Measurements from ENCODE around the gene ITFG1. TPM values are rescaled to one million over a fixed set of nuclear protein-coding genes. Genes with fewer than 3 reads are reported as not detected.
"Not testable (repeated sequence)": the region's sequence is repeated elsewhere in the genome, so short reads cannot be mapped to it uniquely, and the experiment has no call there.

The ITFG1 gene
- total RNA-seq, 4 donors from 2014 or later, result 36.3 to 67.6 (median 56.1) TPM

DNA sequence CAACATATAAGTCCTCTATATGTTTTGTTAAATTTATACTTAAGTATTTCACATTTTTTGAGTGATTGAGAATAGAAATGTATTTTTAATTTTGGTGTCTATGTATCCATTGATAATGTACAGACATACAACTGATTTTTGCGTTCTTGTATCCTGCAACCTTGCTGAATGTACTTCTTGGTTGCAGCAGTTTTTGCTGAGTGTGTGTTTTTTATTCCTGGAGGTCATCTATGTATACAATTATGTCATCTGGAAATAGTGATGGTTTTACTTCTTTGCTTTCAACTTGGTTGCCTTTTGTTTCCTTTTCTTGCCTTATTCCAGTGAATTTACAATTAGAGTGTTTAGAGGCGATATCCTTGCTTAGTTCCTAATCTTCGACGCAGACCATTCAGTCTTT is 249.6 kb downstream of the ITFG1 start:
- no peak for DNase-seq
- Histone ChIP-seq H3K9me3 (no peaks in the 10 kb centered on the region), H3K27ac (no peak overlapping the region), H3K27me3 (no peaks in the 10 kb centered on the region), H3K36me3 (peaks cover 0 to under 1% (median 0%) of the 10 kb centered on the region in 3 donors), H3K4me3 (no peak overlapping the region), H3K4me1 (no peaks in the 10 kb centered on the region)
- no peak for TF ChIP-seq POLR2A (IDR thresholded peaks at IDR 0.05)
- TF ChIP-seq, protein P1, sequence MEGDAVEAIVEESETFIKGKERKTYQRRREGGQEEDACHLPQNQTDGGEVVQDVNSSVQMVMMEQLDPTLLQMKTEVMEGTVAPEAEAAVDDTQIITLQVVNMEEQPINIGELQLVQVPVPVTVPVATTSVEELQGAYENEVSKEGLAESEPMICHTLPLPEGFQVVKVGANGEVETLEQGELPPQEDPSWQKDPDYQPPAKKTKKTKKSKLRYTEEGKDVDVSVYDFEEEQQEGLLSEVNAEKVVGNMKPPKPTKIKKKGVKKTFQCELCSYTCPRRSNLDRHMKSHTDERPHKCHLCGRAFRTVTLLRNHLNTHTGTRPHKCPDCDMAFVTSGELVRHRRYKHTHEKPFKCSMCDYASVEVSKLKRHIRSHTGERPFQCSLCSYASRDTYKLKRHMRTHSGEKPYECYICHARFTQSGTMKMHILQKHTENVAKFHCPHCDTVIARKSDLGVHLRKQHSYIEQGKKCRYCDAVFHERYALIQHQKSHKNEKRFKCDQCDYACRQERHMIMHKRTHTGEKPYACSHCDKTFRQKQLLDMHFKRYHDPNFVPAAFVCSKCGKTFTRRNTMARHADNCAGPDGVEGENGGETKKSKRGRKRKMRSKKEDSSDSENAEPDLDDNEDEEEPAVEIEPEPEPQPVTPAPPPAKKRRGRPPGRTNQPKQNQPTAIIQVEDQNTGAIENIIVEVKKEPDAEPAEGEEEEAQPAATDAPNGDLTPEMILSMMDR (IDR thresholded peaks at IDR 0.05), result no peak

DNA sequence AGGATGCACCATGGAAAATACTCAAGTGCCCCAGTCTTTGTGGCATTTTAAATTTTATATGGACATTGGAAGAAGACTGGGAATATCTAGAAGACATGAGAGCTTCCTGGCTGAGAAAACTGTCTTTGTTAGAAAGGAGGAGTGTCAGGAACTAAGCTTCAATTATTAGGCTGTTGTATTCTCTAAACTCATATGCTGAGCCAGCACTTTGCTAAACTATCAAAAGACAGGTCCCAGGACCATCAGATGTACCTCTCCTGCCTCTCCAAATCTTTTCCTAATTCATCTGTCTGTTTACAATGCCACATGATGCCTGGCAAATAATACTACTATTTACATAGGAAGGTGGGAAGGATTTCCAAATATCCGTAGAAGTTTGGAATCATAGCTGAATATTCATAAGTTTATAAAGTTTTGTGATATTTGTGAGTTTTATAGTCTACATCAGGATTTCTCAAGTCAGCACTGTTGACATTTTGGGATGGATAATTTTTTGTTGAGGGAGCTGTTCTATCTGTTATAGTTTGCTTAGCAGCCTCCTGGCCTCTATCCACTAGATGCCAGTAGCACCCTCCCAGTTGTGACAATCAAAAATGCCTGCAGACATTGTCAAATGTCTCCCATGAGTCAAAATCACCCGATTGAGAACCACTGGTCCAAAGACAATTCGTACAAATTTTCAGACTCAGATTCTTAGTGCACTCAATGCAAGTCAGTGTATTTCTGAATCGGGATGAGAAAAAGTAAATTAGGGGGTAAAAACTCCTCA is 255.9 kb downstream of the ITFG1 start:
- H3K4me3 ChIP-seq, result no peak overlapping the region
- H3K27me3 ChIP-seq, result no peaks in the 10 kb centered on the region
- TF ChIP-seq POLR2A (IDR thresholded peaks at IDR 0.05), result no peak
- TF ChIP-seq, protein P1 (IDR thresholded peaks at IDR 0.05), result no peak
- no peaks in the 10 kb centered on the region for H3K36me3 ChIP-seq
- DNase-seq, result no peak
- no peak overlapping the region for H3K27ac ChIP-seq
- no peaks in the 10 kb centered on the region for H3K4me1 ChIP-seq
- H3K9me3 ChIP-seq, result no peaks in the 10 kb centered on the region

DNA sequence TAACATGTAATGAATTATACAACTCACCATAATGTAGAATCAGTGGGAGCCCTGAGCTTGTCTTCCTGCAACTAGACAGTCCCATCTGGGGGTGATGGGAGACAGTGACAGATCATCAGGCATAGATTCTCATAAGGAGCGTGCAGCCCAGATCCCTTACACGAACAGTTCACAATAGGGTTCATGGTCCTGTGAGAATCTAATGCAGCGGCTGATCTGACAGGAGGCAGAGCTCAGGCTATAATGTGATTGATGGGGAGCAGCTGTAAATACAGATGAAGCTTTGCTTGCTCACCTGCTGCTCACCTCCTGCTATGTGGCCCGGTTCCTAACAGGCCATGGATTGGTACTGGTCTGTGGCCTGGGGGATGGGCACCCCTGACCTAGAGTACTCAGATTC is 257.4 kb downstream of the ITFG1 start:
- not testable (repeated sequence) for H3K4me1 ChIP-seq, H3K27ac ChIP-seq, H3K4me3 ChIP-seq, H3K36me3 ChIP-seq, H3K27me3 ChIP-seq, DNase-seq, H3K9me3 ChIP-seq

DNA sequence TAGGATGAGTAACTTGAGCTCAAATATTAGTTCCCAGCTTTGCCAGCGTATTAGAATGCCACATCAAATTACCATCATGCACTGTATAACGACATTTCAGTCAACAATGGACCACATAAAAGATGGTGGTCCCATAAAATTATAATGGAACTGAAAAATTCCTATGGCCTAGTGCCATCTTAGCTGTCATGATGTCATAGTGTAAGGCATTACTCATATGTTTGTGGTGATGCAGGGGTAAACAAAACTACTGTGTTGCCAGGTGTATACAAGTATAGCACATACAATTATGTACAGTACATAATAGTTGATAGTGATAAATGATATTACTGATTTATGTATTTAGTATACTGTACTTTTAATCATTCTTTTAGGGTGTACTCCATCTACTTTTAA is 262.7 kb downstream of the ITFG1 start:
- TF ChIP-seq, protein P1 (IDR thresholded peaks at IDR 0.05), result no peak
- no peak for TF ChIP-seq POLR2A (IDR thresholded peaks at IDR 0.05)
- no peak overlapping the region for H3K27ac ChIP-seq
- no peak overlapping the region for H3K4me3 ChIP-seq
- H3K4me1 ChIP-seq, result no peaks in the 10 kb centered on the region
- DNase-seq, result no peak
- H3K9me3 ChIP-seq, result no peaks in the 10 kb centered on the region
- no peaks in the 10 kb centered on the region for H3K27me3 ChIP-seq
- no peaks in the 10 kb centered on the region for H3K36me3 ChIP-seq

DNA sequence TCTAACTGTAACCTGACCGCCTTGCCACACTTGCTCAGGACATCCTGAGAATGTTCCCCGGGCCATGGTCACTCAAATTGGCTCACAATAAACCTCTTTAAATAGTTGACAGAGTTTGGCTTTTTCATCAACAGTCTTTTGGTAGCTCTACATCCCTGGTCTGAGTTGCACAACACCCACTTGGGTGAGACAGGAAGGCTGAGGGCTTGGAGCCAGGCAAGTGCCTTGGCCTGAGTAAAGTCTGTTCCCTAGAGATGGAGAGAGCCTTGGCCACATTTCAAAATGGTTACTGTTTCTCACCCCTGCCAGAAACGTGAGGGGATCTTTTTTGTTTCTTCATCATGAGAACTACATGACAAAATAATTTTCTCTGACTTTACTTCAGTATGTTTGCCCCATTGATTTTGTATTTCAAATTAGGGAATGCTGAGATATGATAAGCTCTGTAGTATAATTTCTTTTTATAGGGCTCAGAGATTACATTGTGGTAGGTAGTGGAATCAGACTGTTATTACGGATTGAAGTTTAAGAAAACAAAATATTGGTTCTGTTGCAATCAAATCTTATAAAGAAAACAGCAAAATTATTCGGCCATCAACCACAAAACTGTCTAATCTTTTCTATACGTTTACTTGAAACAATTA is 263.2 kb downstream of the ITFG1 start:
- TF ChIP-seq, protein P1 (IDR thresholded peaks at IDR 0.05), result no peak
- TF ChIP-seq POLR2A (IDR thresholded peaks at IDR 0.05), result no peak
- no peaks in the 10 kb centered on the region for H3K9me3 ChIP-seq
- no peaks in the 10 kb centered on the region for H3K27me3 ChIP-seq
- no peak for DNase-seq
- H3K4me1 ChIP-seq, result no peaks in the 10 kb centered on the region
- no peak overlapping the region for H3K27ac ChIP-seq
- no peak overlapping the region for H3K4me3 ChIP-seq
- no peaks in the 10 kb centered on the region for H3K36me3 ChIP-seq

DNA sequence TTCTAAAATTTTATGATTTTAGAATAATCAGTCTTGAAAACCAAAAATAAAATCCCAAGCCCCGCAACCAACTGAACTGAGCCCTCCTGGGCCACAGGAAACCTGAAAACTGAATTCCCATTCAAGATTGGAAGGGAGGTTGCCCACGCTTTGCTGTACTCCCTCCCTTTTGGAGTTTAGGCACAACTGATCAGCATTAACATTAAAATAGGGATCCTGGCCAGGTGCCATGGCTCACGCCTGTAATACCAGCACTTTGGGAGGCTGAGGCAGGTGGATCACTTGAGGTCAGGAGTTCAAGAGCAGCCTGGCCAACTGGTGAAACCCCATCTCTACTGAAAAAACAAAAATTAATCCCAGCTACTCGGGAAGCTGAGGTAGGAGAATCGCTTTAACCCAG is 264.4 kb downstream of the ITFG1 start:
- Histone ChIP-seq H3K9me3 (no peaks in the 10 kb centered on the region), H3K27me3 (no peaks in the 10 kb centered on the region), H3K4me1 (no peaks in the 10 kb centered on the region), H3K36me3 (no peaks in the 10 kb centered on the region), H3K27ac (no peak overlapping the region), H3K4me3 (no peak overlapping the region)
- no peak for DNase-seq
- no peak for TF ChIP-seq POLR2A (IDR thresholded peaks at IDR 0.05)
